ENCODE results near the gene FUCA1. TPM values are rescaled to one million over a fixed set of nuclear protein-coding genes. Genes with fewer than 3 reads are reported as not detected.

Gene FUCA1
- total and polyA plus RNA-seq, 2 of the 8 experiments (the other 6 are each of a cell fraction or from before 2014, with no cell fraction given) = 5.9 to 6.4 TPM

DNA sequence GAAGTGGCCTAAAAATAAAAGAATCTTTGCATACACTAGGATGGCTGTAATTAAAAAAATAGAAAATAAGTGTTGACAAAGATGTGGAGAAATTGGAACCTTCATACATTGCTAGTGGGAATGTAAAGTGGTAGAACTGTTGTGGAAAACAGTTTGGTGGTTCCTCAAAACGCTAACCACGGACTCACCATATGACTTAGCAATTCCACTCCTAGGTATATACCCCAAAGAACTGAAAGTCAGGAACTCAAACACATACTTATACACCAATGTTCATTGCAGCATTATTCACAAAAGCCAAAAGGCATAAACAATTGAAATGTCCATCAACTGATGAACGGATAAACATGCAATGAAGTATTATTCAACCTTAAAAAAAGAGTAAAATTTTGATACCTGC, 32.1 kb downstream of the FUCA1 start:
- no peak overlapping the region for H4K5ac ChIP-seq (ENCODE audit: insufficient read length, low read depth, low read length)
- H3K4ac ChIP-seq (replicated peaks; ENCODE audit: insufficient read length, low read depth, low read length) = no peak overlapping the region
- H2AFZ ChIP-seq (ENCODE audit: low read length) = no peak overlapping the region
- peaks cover 0 to 7% (median 6%) of the 10 kb centered on the region in 4 experiments; a peak in 5 of 7 replicates for H3K27me3 ChIP-seq (replicated peaks in 1 of 4; ENCODE audit: control insufficient read depth in 3 of 4, extremely low read depth in 1 of 4, insufficient read depth in 3 of 4, low read length in 3 of 4)
- WGBS, 2 experiments (ENCODE audit: extremely low coverage in 1 of 2, insufficient coverage in 1 of 2, insufficient read length in 1 of 2, insufficient replicate concordance in 2 of 2, low coverage in 1 of 2, low lambda C conversion rate in 2 of 2, missing lambda C conversion rate in 1 of 2) = 79% methylated on average over 3 of the region's 3 CpGs; no CpG with 5 or more reads in 1 of the 2 experiments
- no peak overlapping the region for H2BK12ac ChIP-seq (ENCODE audit: low read depth, low read length)
- H3K27ac ChIP-seq (ENCODE audit: low read depth, low read length) = no peak overlapping the region
- no peaks in the 10 kb centered on the region for H4K20me1 ChIP-seq (replicated peaks in 1 of 2; ENCODE audit: control insufficient read depth in 1 of 2, insufficient read depth in 2 of 2, low read length in 2 of 2)
- no peak for FAIRE-seq
- H3K4me1 ChIP-seq (replicated peaks in 1 of 4; ENCODE audit: control insufficient read depth in 3 of 4, insufficient read depth in 4 of 4, low read length in 3 of 4) = peaks cover 0 to 4% (median 2%) of the 10 kb centered on the region in 4 experiments; a peak in 4 of 7 replicates
- H3K79me1 ChIP-seq (ENCODE audit: low read depth, low read length) = no peaks in the 10 kb centered on the region
- no peak overlapping the region for H2AK5ac ChIP-seq (ENCODE audit: low read depth, low read length)
- H3K23ac ChIP-seq (ENCODE audit: insufficient read length) = no peak overlapping the region
- DNase-seq (ENCODE audit: low read depth in 1 of 2, low spot score in 2 of 2) = no peak
- no peak overlapping the region for H2BK15ac ChIP-seq (ENCODE audit: low read length)
- no peaks in the 10 kb centered on the region for H3K36me3 ChIP-seq (ENCODE audit: control insufficient read depth in 2 of 4, insufficient read depth in 4 of 4, low read length in 3 of 4)
- H3K14ac ChIP-seq (ENCODE audit: insufficient read length) = no peak overlapping the region
- H3K23me2 ChIP-seq (ENCODE audit: low read depth, low read length) = peaks cover 7% of the 10 kb centered on the region
- CTCF ChIA-PET (ENCODE audit: partially characterized antibody) = no interaction called here
- H2BK20ac ChIP-seq (ENCODE audit: low read length) = no peak overlapping the region
- H2BK5ac ChIP-seq (ENCODE audit: low read depth, low read length) = no peak overlapping the region
- no peak overlapping the region for H4K8ac ChIP-seq (ENCODE audit: extremely low read depth, insufficient read depth, low read length)
- H3K9me3 ChIP-seq (ENCODE audit: insufficient read depth in 2 of 2, low read depth in 1 of 2, low read length in 1 of 2) = no peaks in the 10 kb centered on the region
- H4K91ac ChIP-seq (replicated peaks; ENCODE audit: insufficient read length, low read length) = no peak overlapping the region
- H2BK120ac ChIP-seq (replicated peaks; ENCODE audit: low read depth, low read length) = no peak overlapping the region
- H3K56ac ChIP-seq (replicated peaks; ENCODE audit: insufficient read length, low read depth, low read length) = no peak overlapping the region
- POLR2A ChIA-PET (ENCODE audit: partially characterized antibody) = no interaction called here
- H3K4me2 ChIP-seq (ENCODE audit: insufficient read depth in 1 of 2, low read depth in 2 of 2, low read length in 2 of 2) = no peak overlapping the region
- H3K79me2 ChIP-seq (ENCODE audit: control insufficient read depth in 1 of 2, insufficient read depth in 2 of 2, low read length in 2 of 2) = no peaks in the 10 kb centered on the region
- H3K4me3 ChIP-seq (ENCODE audit: extremely low read depth in 1 of 4, insufficient read depth in 2 of 4, low read depth in 3 of 4, low read length in 4 of 4) = no peak overlapping the region
- H3K9ac ChIP-seq (replicated peaks in 1 of 4; ENCODE audit: extremely low read depth in 1 of 4, low read depth in 3 of 4, low read length in 3 of 4) = no peak overlapping the region
- no peak overlapping the region for H3K18ac ChIP-seq (ENCODE audit: extremely low read depth, low read length)
- TF ChIP-seq TEAD4 (IDR thresholded peaks at IDR 0.05; ENCODE audit: low read depth, low read length) (no peak), JUN (IDR thresholded peaks at IDR 0.05; ENCODE audit: low read depth, low read length) (no peak), RFX5 (IDR thresholded peaks at IDR 0.05; ENCODE audit: borderline replicate concordance, low read depth, low read length) (no peak), KDM5A (IDR thresholded peaks at IDR 0.05; ENCODE audit: low read length) (no peak), NRF1 (IDR thresholded peaks at IDR 0.05; ENCODE audit: low read depth, low read length) (no peak), TCF12 (IDR thresholded peaks at IDR 0.05; ENCODE audit: low read depth, low read length) (no peak), POLR2A (IDR thresholded peaks at IDR 0.05; ENCODE audit: control extremely low read depth in 1 of 2, low read depth in 2 of 2, low read length in 2 of 2) (no peak), NANOG (IDR thresholded peaks at IDR 0.05; ENCODE audit: insufficient read depth, low read depth, low read length, poor library complexity, severe bottlenecking) (no peak), SIN3A (conservative IDR thresholded peaks at IDR 0.05 in 1 of 2, IDR thresholded peaks at IDR 0.05 in 1 of 2; ENCODE audit: low read depth in 1 of 2, low read length in 2 of 2) (no peak), CREB1 (IDR thresholded peaks at IDR 0.05) (no peak), CHD1 (IDR thresholded peaks at IDR 0.05; ENCODE audit: low read depth, low read length) (no peak), FOSL1 (IDR thresholded peaks at IDR 0.05; ENCODE audit: insufficient read depth, low read depth, low read length) (no peak), EZH2 (IDR thresholded peaks at IDR 0.05; ENCODE audit: low read depth, low read length, severe bottlenecking) (no peak), ASH2L (IDR thresholded peaks at IDR 0.05; ENCODE audit: low read length) (no peak), TBP (IDR thresholded peaks at IDR 0.05; ENCODE audit: low read depth, low read length) (no peak), SP4 (IDR thresholded peaks at IDR 0.05; ENCODE audit: low read length) (no peak)

Data from H1 (cell line).